ENCODE measurements around the gene DNAJB2. TPM values are rescaled to one million over a fixed set of nuclear protein-coding genes. Genes with fewer than 3 reads are reported as not detected.

DNAJB2 gene
- total RNA-seq, 2 donors from 2014 or later, result 64.2 to 67.6 TPM

DNA sequence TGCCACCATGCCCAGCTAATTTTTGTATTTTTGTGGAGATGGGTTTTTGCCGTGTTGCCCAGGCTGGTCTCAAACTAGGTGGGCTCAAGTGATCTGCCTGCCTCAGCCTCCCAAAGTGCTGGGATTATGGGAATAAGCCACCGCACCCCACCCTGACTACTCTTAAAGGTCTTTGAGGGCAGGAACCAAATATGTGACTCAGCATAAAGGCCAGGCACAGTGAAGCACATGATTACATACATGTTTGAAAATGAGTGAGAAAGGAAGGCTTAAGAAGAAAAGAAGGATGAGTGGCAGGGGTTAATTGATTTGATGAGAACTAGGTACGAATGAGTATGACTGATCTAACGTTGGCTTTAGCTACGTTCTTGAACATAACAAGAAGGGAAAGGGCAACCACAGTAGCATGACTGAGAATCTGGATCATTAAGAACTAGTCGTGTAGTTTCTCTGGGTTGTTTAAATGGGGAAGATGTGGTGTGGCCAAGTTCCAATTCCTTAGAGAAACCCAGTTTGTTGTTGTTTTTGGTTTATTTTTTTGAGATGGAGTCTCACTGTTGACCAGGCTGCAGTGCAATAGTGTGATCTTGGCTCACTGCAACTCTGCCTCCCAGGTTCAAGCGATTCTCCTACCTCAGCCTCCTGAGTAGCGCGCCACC lies 46.6 kb downstream of the DNAJB2 start:
- DNase-seq (no peak), ATAC-seq (no peak)
- intact Hi-C loops (cut with DNase I, micrococcal nuclease), result no loop called here

GRCh38 chr2:219327719-219328118 lies 48.6 kb downstream of the DNAJB2 start:
- intact Hi-C loops (cut with DNase I, micrococcal nuclease), result no loop called here
- DNase-seq, result no peak
- ATAC-seq, result no peak

DNA sequence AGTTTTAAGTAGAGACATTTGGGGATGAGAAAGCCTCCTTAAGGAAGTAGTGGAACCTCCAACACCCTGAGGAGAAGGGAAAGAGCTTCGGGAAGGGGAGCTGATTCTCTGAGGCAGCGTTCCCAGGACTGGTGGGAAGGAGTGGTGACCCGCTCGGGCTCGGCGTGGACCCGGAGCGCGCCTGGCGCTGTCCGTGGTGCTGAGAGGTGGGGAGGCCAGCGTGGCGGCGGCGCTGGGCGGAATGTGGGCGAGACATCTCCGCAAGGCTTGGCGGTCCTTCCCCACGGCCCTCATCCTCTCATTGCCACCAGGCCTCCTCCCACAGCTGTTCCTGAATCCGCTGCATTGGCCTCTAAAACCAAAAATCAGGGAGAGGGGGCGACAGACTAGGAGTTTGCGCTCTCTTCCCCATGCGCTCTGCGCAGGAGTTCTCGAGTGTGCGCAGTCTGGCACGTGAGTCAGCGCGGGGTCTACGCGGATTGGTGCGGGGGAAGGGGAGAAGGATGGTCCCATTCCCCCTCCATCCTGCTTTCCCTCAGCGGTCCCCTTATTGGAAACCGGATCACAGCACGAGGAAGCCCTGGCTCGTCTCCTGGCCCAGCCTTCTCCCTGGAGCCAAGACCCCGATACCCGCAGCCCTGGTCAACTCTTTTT lies 52.5 kb downstream of the DNAJB2 start:
- DNase-seq (peak in 1 of 2 donors; percentile 28), ATAC-seq (peak; percentile 48)
- intact Hi-C loops (cut with DNase I, micrococcal nuclease), result no loop called here

- intact Hi-C loops (cut with DNase I, micrococcal nuclease), result no loop called here
- ATAC-seq (no peak), DNase-seq (no peak)
These were observed 53.4 kb downstream of the DNAJB2 start, which contains the start of gene RESP18 for GRCh38 chr2:219332542-219332941. Gene RESP18 (minus strand): TSS chr2:219332744.

GRCh38 chr2:219334076-219334475 lies 54.9 kb downstream of the DNAJB2 start:
- ATAC-seq (no peak), DNase-seq (no peak)
- intact Hi-C loops (cut with DNase I, micrococcal nuclease), result no loop called here

DNA sequence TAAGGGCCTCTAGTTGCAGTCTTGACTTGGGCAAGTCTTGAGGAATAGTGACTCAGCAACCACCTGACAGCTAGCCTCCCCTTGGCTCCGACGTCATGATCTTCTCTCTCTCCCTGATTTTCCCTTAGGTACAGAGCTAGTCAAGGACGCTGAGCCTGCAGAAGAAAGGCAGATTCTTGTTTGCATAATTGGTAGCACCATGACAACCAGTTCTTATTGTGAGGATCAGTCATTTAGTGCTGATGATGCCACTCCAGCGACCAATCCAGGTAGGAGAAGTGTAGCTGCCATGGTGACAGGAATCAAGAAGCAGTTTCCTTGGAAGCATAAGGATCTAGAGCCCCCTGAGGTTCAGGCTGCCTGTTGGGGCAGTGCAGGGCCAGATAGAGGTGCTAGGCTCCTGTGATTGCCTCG lies 56.2 kb downstream of the DNAJB2 start:
- DNase-seq (no peak), ATAC-seq (no peak)
- intact Hi-C loops (cut with DNase I, micrococcal nuclease), result no loop called here

Small RNA genes lying within 50 kb of the gene (microRNA-seq; reads per million reads assigned to microRNA genes)
- 0 reads per million in 2 donors for gene MIR153-1

Other genes with a start within 250 kb of the DNAJB2 start
- under 1 TPM; 0.39 to 0.76 TPM for gene CFAP65, start 237.8 kb upstream of the DNAJB2 start, total RNA-seq
- 10 to 100 TPM; 72.7 to 85.5 TPM for gene IHH, start 218.4 kb upstream of the DNAJB2 start, total RNA-seq
- 10 to 100 TPM; 45.4 to 56.1 TPM for gene NHEJ1, start 118.6 kb upstream of the DNAJB2 start, total RNA-seq
- gene SLC23A3, start 109.3 kb upstream of the DNAJB2 start, total RNA-seq, result 1 to 10 TPM; 5.1 to 6.1 TPM
- 100 to 1,000 TPM; 119 TPM for gene CNPPD1, start 102.4 kb upstream of the DNAJB2 start, total RNA-seq
- gene RETREG2, start 101.1 kb upstream of the DNAJB2 start, total RNA-seq, result 100 to 1,000 TPM; 122 to 138 TPM
- 10 to 100 TPM; 78.0 to 89.9 TPM for gene ZFAND2B, start 72.6 kb upstream of the DNAJB2 start, total RNA-seq
- 10 to 100 TPM in 1 of 2 donors, 1 to 10 TPM in 1; 6.8 to 11.4 TPM for gene ABCB6, start 60.4 kb upstream of the DNAJB2 start, total RNA-seq
- 10 to 100 TPM; 60.2 to 66.0 TPM for gene ATG9A, start 49.7 kb upstream of the DNAJB2 start, total RNA-seq
- 10 to 100 TPM; 33.8 to 40.9 TPM for gene ANKZF1, start 49.6 kb upstream of the DNAJB2 start, total RNA-seq
- gene GLB1L, start 33.9 kb upstream of the DNAJB2 start, total RNA-seq, result 1 to 10 TPM; 4.2 to 4.5 TPM
- gene STK16, start 33.9 kb upstream of the DNAJB2 start, total RNA-seq, result 10 to 100 TPM; 41.9 to 42.5 TPM
- not detected for gene TUBA4B, start 26.1 kb upstream of the DNAJB2 start, total RNA-seq
- gene TUBA4A, start 25.4 kb upstream of the DNAJB2 start, total RNA-seq, result 10 to 100 TPM; 60.2 to 83.1 TPM
- 1 to 10 TPM; 1.9 to 2.3 TPM for gene PTPRN, start 30.0 kb downstream of the DNAJB2 start, total RNA-seq
- gene RESP18, start 53.4 kb downstream of the DNAJB2 start, total RNA-seq, result not detected
- 100 to 1,000 TPM in 1 of 2 donors, 10 to 100 TPM in 1; 94.2 to 130 TPM for gene DNPEP, start 108.5 kb downstream of the DNAJB2 start, total RNA-seq
- 100 to 1,000 TPM in 1 of 2 donors, 10 to 100 TPM in 1; 18.5 to 706 TPM for gene DES, start 139.0 kb downstream of the DNAJB2 start, total RNA-seq
- gene SPEG, start 155.5 kb downstream of the DNAJB2 start, total RNA-seq, result 10 to 100 TPM in 1 of 2 donors, 1 to 10 TPM in 1; 2.9 to 29.4 TPM
- 10 to 100 TPM; 44.8 to 56.1 TPM for gene GMPPA, start 219.5 kb downstream of the DNAJB2 start, total RNA-seq
- gene ASIC4, start 235.1 kb downstream of the DNAJB2 start, total RNA-seq, result not detected

Data from left colon (tissue), 2 donors.